HG02970 (cell line): ENCODE measurements around the gene ATOSA.

Source experiments
- ATAC-seq: cut with Tn5 transposase; IDR thresholded peaks from one replicate; pipeline ENCODE4 v1.9.1; 2021; ENCODE audit warnings: mild to moderate bottlenecking, moderate library complexity, moderate number of reproducible peaks; ENCODE audit not compliant: unreplicated experiment, low FRiP score

Gene ATOSA

DNA sequence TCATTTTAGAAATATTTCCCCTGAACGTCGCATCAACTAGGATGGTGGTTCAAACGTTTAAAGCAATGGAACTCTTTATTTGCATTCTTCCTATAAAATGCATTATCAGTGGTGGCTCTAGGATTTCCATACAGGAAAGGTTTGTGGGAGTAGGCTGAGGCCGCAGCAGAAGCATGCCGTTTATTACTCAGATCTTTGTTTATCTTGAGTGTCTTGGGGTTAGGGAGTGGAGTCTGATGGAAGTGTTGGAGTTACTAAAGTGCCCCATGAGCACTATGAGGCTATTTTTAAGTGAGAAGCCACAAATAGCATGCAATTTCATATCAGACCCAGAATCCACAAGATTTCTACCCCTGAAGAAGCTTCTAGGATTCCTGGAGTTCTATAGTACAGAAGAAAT, 26.2 kb downstream of the ATOSA start:
- no peak for ATAC-seq

DNA sequence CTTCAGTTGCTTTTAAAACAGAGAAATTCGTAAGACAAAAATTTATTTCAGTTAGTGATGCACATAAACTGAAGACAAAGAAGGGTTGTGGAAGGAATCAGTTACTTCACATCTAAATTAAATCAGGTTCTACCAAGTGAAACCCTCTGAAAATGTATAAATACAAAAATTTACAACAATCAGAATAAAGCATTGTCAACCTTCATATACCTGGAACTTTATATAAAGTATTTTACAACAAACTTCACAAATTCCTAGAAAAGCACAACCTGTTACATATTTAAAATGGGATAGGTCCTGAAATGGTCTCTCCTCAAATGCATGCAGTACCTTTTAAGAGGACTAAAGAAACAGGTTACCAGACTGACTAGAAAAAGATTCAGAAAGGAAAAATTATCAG, 26.9 kb downstream of the ATOSA start:
- no peak for ATAC-seq

DNA sequence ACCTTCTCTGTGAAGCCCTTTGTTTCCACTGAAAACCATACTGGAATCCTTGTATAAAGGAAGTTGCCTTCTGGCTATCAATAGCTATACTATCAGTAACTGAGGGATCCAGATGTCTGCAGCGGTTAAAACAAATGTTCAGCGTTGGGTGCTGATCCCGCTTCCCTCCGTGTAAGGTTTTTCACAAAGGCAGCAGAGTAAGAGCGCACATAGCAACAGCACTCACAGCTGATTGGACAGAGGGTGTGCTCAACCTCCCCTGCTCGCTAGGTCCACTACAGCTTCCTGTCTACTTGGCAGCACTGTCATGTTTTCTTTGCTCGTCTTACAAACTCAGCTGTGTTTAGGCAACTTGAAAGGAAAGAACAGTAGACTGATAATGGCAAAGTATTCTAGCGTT, 27.3 kb downstream of the ATOSA start:
- peak; percentile 66 for ATAC-seq

DNA sequence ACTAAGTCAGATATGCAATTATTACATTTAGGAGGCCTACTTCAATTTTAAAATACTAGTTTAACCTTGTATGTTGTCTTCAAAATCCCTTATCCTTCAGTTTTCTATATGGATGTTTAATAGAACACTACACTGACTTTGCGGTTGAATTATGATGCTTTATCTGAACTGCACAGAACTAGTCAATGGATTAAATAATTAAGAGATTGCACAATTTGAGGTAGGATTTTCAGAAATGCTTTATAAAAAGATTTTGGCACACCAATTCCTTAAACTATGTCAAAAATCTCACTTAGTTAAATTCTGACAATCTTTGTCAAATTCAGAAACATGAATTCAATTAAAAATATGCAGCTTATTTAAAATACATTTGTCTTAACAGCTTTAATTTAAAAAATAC, 28.1 kb downstream of the ATOSA start:
- no peak for ATAC-seq

DNA sequence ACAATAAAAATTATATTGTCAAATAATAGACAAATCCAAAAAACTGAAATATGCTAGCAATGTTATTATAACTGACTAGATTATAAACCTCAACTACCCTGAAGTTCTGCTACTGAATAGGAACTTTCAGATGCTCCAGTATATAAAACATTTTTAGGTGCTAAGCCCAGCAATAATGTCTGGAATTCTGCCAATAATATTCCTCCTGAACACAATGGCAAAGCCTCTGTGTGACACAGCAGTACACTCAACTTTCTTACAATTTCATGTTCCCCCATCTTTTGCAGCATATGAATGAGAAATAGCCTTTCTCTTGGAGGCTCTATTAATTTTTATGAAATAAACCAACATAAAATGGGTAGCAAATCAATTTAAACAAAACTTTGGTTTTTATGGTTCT, 29.5 kb downstream of the ATOSA start:
- no peak for ATAC-seq

DNA sequence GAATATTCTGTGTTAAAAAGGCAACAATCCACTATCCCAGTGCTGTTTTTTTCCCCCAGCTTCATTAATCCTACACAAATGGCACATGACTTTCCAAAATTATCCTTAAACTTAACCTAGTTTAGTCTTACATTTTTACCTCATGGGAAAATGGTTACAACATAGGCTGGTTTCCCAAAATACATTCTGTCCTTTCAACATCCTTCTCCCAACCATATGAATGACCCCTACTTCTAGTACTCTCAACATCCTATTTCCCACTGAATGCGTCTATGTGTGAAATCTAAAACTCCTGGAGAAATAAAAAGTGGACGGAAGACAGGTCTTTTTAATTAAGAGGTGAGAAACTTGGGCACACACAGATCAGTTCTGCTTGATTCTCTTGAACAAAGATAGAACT, 33.3 kb downstream of the ATOSA start:
- no peak for ATAC-seq

DNA sequence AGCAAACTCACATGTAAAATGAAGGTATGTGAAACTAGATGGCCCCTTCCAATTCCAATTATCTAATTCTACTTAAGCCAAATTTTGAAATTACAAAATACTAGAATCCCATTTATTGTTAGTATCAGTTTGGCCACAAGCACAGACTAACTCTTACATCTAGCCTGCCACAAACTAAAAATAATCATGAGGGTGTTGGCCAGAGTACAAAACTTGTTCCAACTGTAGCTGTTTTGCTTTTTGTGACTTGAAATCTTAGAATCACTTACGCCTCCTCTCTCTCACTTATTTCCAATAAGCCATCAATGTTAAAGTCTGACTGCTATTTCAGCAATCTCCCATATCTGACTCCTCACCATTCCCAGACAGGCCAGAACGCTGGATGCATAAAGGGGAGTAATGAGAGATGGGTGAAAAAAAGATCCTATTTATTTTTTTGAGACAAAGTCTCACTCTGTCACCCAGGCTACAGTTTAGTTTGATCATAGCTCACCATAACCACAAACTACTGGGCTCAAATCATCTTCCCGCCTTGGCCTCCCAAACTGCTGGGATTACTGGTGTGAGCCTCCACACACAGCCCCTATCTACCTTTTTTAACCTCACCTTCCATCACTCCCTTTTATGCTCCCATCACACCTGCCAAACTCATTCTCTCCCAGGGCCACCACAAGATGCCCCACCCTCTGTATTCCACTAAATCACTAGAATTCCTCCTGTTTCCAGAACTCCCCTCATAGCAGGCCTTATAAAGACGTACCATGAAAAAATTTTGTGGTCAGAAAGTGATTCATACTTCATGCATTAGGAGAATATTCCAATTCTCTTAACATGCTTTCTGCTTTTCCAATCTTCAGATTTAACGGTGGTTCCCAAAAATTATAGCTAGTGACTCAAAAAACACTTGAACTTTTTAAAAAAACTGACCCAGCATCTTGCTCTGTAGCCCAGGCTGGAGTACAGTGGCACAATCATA, 36.5 kb downstream of the ATOSA start:
- ATAC-seq = no peak

DNA sequence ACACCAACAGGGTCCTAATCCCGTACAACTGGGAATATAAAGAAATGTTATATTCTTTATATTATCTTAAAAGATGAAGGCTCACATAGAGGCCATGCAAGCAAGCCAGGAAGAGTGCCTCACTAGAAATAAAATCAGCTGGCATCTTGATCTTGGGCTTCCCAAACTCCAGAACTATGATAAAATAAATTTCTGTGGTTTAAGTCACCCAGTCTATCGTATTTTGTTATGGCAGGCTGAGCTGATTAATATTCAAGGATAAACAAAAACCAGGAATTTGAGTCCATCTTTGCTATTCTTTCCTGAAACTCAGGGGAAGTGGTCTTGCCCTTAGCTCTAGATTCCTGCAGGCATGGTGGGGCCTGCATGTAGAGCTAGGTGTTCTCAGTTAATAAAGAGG, 42.7 kb downstream of the ATOSA start:
- ATAC-seq = no peak

DNA sequence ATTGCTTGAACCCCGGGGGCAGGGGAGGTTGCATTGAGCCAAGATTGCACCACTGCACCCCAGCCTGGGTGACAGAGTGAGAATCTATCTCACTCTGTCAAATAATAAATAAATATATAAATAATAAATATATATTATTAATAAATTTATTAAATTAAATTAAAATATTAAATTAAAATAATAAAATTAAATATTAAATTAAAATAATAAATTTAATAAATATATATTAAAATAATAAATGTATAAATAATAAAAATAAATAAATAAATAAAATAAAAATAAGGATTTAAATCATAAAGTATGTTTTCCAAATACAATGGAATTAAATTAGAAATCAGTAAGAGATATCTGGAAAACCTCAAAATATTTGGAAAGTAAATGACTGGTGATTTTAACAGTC, 43.3 kb downstream of the ATOSA start:
- no peak for ATAC-seq
